ENCODE data around the gene KSR2. TPM values are rescaled to one million over a fixed set of nuclear protein-coding genes. Genes with fewer than 3 reads are reported as not detected.

The KSR2 gene
- total and polyA plus RNA-seq, 10 of the 15 experiments (the other 5 are each of a cell fraction or from before 2014, with no cell fraction given), result under 0.01 to 1.5 (median 0.01) TPM; not detected in 3

DNA sequence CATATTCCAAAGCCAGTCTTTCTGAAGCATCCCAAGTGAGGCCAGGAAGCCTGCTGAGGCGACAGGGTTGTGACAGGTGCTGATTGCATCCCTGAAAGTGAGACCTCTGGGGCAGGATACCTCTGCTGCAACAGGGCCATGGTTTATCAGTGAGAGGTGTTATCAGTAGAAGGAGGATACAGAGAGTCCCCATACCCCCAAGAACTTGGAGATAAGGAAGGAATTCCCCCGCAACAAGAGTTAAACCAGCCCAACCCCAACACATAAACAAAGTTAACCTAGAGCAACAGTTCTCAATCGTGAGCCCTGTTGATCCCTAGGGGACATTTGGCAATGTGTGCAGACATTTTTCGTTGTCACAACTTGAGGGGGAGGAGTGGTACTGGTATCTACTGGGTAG is 374.3 kb downstream of the KSR2 start:
- ChIA-PET POLR2A (no interaction called here), CTCF (no interaction called here), SMC1A (ENCODE audit: uncharacterized antibody, unreplicated experiment) (no interaction called here), RAD21 (ENCODE audit: unreplicated experiment) (no interaction called here)
- Histone ChIP-seq H4K20me1 (ENCODE audit: control insufficient read depth, insufficient read depth) (no peaks in the 10 kb centered on the region), H3K4me2 (ENCODE audit: control insufficient read depth, insufficient read depth) (no peak overlapping the region), H3K9me3 (replicated peaks; ENCODE audit: control insufficient read depth, insufficient read depth, low read length) (no peaks in the 10 kb centered on the region; the same call in 2 of the 3 replicates), H3K27me3 (replicated peaks in 1 of 2; ENCODE audit: control insufficient read depth in 2 of 2, insufficient read depth in 2 of 2, low read length in 1 of 2) (no peaks in the 10 kb centered on the region), H2AFZ (ENCODE audit: control insufficient read depth, low read depth, low read length) (no peak overlapping the region), H3K4me1 (ENCODE audit: control insufficient read depth, insufficient read depth, low read length) (no peaks in the 10 kb centered on the region), H3K27ac (ENCODE audit: control insufficient read depth, insufficient read depth) (no peak overlapping the region), H3K9ac (ENCODE audit: control insufficient read depth, insufficient read depth, low read length) (no peak overlapping the region), H3K4me3 (no peak overlapping the region), H3K36me3 (ENCODE audit: control insufficient read depth in 2 of 2, insufficient read depth in 2 of 2, low read length in 1 of 2) (no peaks in the 10 kb centered on the region), H3K79me2 (ENCODE audit: control insufficient read depth, insufficient read depth, low read length) (no peaks in the 10 kb centered on the region)
- TF ChIP-seq ZNF24 (IDR thresholded peaks at IDR 0.05) (no peak), MXI1 (IDR thresholded peaks at IDR 0.05; ENCODE audit: low read depth, low read length) (no peak), GATAD2B (conservative IDR thresholded peaks at IDR 0.05; ENCODE audit: low read depth) (no peak), STAT1 (conservative IDR thresholded peaks at IDR 0.05) (no peak), TBL1XR1 (IDR thresholded peaks at IDR 0.05; ENCODE audit: low read depth, low read length) (no peak), ZBTB40 (IDR thresholded peaks at IDR 0.05; ENCODE audit: borderline replicate concordance) (no peak), CHD4 (IDR thresholded peaks at IDR 0.05) (no peak)
- TF ChIP-seq, protein P1, sequence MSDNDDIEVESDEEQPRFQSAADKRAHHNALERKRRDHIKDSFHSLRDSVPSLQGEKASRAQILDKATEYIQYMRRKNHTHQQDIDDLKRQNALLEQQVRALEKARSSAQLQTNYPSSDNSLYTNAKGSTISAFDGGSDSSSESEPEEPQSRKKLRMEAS (IDR thresholded peaks at IDR 0.05; ENCODE audit: low read depth, low read length), result no peak
- TF ChIP-seq, protein P2, sequence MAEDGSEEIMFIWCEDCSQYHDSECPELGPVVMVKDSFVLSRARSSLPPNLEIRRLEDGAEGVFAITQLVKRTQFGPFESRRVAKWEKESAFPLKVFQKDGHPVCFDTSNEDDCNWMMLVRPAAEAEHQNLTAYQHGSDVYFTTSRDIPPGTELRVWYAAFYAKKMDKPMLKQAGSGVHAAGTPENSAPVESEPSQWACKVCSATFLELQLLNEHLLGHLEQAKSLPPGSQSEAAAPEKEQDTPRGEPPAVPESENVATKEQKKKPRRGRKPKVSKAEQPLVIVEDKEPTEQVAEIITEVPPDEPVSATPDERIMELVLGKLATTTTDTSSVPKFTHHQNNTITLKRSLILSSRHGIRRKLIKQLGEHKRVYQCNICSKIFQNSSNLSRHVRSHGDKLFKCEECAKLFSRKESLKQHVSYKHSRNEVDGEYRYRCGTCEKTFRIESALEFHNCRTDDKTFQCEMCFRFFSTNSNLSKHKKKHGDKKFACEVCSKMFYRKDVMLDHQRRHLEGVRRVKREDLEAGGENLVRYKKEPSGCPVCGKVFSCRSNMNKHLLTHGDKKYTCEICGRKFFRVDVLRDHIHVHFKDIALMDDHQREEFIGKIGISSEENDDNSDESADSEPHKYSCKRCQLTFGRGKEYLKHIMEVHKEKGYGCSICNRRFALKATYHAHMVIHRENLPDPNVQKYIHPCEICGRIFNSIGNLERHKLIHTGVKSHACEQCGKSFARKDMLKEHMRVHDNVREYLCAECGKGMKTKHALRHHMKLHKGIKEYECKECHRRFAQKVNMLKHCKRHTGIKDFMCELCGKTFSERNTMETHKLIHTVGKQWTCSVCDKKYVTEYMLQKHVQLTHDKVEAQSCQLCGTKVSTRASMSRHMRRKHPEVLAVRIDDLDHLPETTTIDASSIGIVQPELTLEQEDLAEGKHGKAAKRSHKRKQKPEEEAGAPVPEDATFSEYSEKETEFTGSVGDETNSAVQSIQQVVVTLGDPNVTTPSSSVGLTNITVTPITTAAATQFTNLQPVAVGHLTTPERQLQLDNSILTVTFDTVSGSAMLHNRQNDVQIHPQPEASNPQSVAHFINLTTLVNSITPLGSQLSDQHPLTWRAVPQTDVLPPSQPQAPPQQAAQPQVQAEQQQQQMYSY (CRISPR knock-in tag; IDR thresholded peaks at IDR 0.05), result no peak
- intact Hi-C loops (cut with micrococcal nuclease; ENCODE audit: unreplicated experiment) (no loop called here), in situ Hi-C loops (cut with MboI) (no loop called here)
- no TSS peak for BruUV-seq (replicated peaks)
- 2% methylated on average over 4 of the region's 4 CpGs for WGBS (ENCODE audit: insufficient coverage, insufficient replicate concordance, low lambda C conversion rate, missing lambda C conversion rate)
- DNase-seq (ENCODE audit: low read depth, low spot score) (no peak), FAIRE-seq (no peak), ATAC-seq (no peak)

Measured in GM12878 (cell line).